Lower lobe of right lung (tissue), 2 donors: ENCODE results near the gene PPEF1. TPM values are rescaled to one million over a fixed set of nuclear protein-coding genes. Genes with fewer than 3 reads are reported as not detected.

ENCODE experiments used
- ATAC-seq, 2 donors: fragments of 200-7000 bp; cut with Tn5 transposase; one replicate each; pipeline ENCODE4 v1.9.1; 2020 to 2022; ENCODE audit warnings: mild to moderate bottlenecking in 2 of 2, moderate library complexity in 2 of 2
- DNase-seq: peaks from one replicate; pipeline ENCODE4 v3.0.0-alpha.2; 2020
- H3K27ac ChIP-seq: fragments of 200-600 bp; one replicate; pipeline ENCODE4 v1.8.0; 2022
- H3K27me3 ChIP-seq: fragments of 200-600 bp; one replicate; pipeline ENCODE4 v1.8.0; 2022; ENCODE audit warnings: low read depth
- H3K36me3 ChIP-seq: fragments of 200-600 bp; one replicate; pipeline ENCODE4 v1.8.0; 2022; ENCODE audit warnings: mild to moderate bottlenecking
- H3K4me1 ChIP-seq: fragments of 200-600 bp; one replicate; pipeline ENCODE4 v1.8.0; 2022
- H3K4me3 ChIP-seq: fragments of 200-600 bp; one replicate; pipeline ENCODE4 v1.8.0; 2022; ENCODE audit warnings: mild to moderate bottlenecking
- H3K9me3 ChIP-seq: fragments of 200-600 bp; one replicate; pipeline ENCODE4 v1.8.0; 2022
- intact Hi-C: fragments of 100-400 bp; cut with DNase I; formaldehyde crosslinking; loops from one replicate; pipeline ENCODE4 v1.11.0; 2022
- total RNA-seq: library from RNA; stranded (reverse); fragmentation: NEBNext Ultra II Directional; extraction: Animal tissue kit (Norgen Biotek cat#: 25700); gene quantifications from one replicate; pipeline ENCODE4 v1.2.1, GENCODE V29; 2021
- TF ChIP-seq, protein P1 (sequence below): fragments of 200-600 bp; IDR thresholded peaks from one replicate; pipeline ENCODE4 v1.8.0; 2022; ENCODE audit warnings: antibody characterized with exemption, mild to moderate bottlenecking
- donor health status: DM: no; HTN: yes; CAD: no; lungs with severe emphysema.

The PPEF1 gene
- total RNA-seq, 1 donor from 2014 or later, result 0.71 TPM

DNA sequence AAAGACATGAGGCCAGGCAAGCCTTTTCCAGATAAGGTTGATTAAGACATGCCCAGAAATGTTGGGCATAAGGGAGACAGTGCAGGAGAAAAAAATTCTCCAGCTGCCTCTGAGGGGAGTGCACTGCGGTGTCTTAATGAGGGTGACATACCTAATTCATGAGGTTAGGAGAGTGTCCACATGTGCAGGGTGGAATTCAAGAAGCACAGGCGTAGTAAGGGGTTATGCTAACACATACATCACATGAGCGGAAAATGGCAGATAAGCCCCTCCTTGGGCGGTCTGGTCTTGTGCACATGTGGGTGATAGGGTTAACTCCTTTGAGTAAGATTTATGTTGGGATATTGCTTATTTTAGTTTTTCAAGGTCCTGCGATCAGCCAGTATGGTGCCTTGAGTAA, 154.1 kb downstream of the PPEF1 start:
- Histone ChIP-seq H3K36me3 (no peaks in the 10 kb centered on the region), H3K27me3 (no peaks in the 10 kb centered on the region), H3K4me3 (no peak overlapping the region), H3K27ac (no peak overlapping the region), H3K9me3 (no peaks in the 10 kb centered on the region), H3K4me1 (no peaks in the 10 kb centered on the region)
- intact Hi-C loops, result no loop called here
- TF ChIP-seq, protein P1, sequence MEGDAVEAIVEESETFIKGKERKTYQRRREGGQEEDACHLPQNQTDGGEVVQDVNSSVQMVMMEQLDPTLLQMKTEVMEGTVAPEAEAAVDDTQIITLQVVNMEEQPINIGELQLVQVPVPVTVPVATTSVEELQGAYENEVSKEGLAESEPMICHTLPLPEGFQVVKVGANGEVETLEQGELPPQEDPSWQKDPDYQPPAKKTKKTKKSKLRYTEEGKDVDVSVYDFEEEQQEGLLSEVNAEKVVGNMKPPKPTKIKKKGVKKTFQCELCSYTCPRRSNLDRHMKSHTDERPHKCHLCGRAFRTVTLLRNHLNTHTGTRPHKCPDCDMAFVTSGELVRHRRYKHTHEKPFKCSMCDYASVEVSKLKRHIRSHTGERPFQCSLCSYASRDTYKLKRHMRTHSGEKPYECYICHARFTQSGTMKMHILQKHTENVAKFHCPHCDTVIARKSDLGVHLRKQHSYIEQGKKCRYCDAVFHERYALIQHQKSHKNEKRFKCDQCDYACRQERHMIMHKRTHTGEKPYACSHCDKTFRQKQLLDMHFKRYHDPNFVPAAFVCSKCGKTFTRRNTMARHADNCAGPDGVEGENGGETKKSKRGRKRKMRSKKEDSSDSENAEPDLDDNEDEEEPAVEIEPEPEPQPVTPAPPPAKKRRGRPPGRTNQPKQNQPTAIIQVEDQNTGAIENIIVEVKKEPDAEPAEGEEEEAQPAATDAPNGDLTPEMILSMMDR, result no peak
- DNase-seq (no peak), ATAC-seq (no peak)

DNA sequence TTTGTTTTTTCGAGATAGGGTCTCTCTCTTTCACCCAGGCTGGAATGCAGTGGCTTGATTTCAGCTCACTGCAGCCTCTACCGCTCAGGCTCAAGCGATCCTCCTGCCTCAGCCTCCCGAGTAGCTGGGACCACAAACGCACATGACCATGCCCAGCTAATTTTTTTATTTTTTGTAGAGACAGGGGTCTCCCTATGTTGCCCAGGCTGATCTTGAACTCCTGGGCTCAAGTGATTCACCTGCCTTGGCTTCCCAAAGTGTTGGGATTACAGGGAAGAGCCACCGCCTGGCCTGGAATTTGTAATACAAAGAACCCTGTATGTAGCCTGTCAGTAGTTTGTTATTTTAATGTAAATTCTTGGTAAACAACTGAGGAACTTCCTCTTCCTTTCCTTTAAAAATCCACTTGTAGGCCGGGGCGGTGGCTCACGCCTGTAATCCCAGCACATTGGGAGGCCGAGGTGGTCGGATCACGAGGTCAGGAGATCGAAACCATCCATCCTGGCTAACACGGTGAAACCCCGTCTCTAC, 157.0 kb downstream of the PPEF1 start:
- Histone ChIP-seq H3K4me1 (no peaks in the 10 kb centered on the region), H3K4me3 (no peak overlapping the region), H3K27me3 (no peaks in the 10 kb centered on the region), H3K36me3 (no peaks in the 10 kb centered on the region), H3K27ac (no peak overlapping the region), H3K9me3 (no peaks in the 10 kb centered on the region)
- TF ChIP-seq, protein P1, result no peak
- ATAC-seq (no peak), DNase-seq (no peak)
- intact Hi-C loops, result no loop called here

DNA sequence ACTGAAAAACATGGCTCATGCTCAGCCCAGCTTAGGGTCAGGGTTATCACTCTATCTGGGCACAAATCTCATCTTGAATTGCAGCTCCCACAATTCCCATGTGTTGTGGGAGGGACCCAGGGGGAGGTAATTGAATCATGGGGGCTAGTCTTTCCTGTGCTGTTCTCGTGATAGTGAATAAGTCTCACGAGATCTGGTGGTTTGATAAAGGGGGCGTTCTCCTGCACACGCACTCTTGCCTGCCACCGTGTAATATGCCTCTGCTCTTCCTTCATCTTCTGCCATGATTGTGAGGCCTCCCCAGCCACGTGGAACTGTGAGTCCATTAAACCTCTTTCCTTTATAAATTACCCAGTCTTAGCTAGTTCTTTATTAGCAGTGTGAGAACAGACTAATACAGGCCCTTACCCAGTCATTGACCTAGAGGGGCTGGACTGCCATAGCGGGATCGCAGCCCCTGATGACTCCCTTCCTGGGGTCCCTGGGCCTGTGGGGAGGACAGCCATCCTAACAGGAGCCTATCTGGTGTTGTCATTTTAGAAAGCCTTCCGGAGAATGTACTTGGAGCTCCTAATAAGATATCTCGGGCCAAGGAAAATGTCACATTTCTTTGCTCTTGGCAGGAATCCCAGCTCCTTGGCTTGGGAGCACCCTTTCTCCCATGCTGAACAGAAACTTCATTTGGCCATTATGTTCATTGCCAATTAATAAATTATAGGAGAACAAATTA, 163.9 kb downstream of the PPEF1 start:
- intact Hi-C loops, result no loop called here
- TF ChIP-seq, protein P1, result no peak
- Histone ChIP-seq H3K27ac (no peak overlapping the region), H3K4me3 (no peak overlapping the region), H3K9me3 (no peaks in the 10 kb centered on the region), H3K36me3 (no peaks in the 10 kb centered on the region), H3K27me3 (no peaks in the 10 kb centered on the region), H3K4me1 (no peaks in the 10 kb centered on the region)
- DNase-seq, result no peak
- ATAC-seq, result no peak

DNA sequence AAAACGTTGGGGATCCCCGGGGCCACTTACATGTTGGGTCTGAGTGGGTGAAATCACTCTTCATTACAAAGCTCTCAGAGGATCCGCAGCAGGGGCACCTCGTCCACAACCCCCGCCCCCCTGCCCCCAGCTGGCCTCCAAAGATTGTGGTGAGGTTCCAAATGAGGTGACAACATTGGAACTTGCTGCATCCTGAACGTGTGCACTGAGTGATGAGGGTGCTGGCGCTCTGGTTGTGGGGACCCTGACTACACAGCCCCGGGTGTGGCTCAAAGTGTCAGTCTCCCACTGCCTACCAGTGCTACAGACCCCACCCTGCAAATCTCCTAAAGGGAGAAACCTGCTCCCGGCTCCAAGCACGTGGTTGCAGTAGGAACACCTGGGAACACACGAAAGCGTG, 164.5 kb downstream of the PPEF1 start:
- ATAC-seq, result no peak
- no peak for DNase-seq
- H3K4me1 ChIP-seq, result no peaks in the 10 kb centered on the region
- H3K36me3 ChIP-seq, result no peaks in the 10 kb centered on the region
- TF ChIP-seq, protein P1, result no peak
- H3K9me3 ChIP-seq, result no peaks in the 10 kb centered on the region
- intact Hi-C loops, result no loop called here
- H3K27me3 ChIP-seq, result no peaks in the 10 kb centered on the region
- no peak overlapping the region for H3K27ac ChIP-seq
- H3K4me3 ChIP-seq, result no peak overlapping the region

DNA sequence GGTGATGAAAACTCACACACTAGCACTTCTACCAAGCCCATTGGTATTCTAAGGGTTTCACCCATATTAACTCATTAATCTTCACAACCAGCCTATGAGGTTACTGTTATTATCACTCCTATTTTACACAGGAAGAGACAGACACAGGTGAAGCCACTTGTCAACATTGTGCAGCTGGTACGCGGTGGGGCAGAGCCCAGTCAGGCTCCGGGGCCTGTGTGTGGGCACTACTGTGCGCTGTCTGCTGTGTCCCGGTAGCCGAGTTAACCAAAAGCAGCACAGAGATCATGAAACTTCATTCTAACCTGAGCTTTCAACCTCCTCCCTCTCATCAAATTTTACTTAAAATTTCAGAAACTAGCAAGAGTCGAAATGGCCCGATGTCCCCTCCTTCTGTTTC, 165.2 kb downstream of the PPEF1 start:
- Histone ChIP-seq H3K4me1 (no peaks in the 10 kb centered on the region), H3K27ac (no peak overlapping the region), H3K27me3 (no peaks in the 10 kb centered on the region), H3K9me3 (no peaks in the 10 kb centered on the region), H3K4me3 (no peak overlapping the region), H3K36me3 (no peaks in the 10 kb centered on the region)
- TF ChIP-seq, protein P1, result no peak
- ATAC-seq (no peak), DNase-seq (no peak)
- intact Hi-C loops, result no loop called here
